ENCODE measurements around the gene PRR33. TPM values are rescaled to one million over a fixed set of nuclear protein-coding genes. Genes with fewer than 3 reads are reported as not detected.

PRR33 gene
- total RNA-seq, 1 experiment from 2014 or later = not detected

- ChIA-PET RAD21 (ENCODE audit: low non-redundant PET in 1 of 2, low total read pairs in 2 of 2, uncharacterized antibody in 2 of 2, unreplicated experiment in 2 of 2) (no interaction called here), CTCF (no interaction called here), POLR2A (no interaction called here)
- no peaks in the 10 kb centered on the region for H3K9me2 ChIP-seq (ENCODE audit: insufficient read depth)
- DNase-seq (ENCODE audit: low read depth, low spot score) (no peak), ATAC-seq (no peak)
- H3K4me2 ChIP-seq (ENCODE audit: low read length) = no peak overlapping the region
- no peaks in the 10 kb centered on the region for H3K9me3 ChIP-seq (ENCODE audit: control insufficient read depth in 1 of 2, insufficient read depth in 1 of 2, low read depth in 1 of 2, low read length in 2 of 2)
- H3K4me1 ChIP-seq (ENCODE audit: control insufficient read depth in 1 of 2, insufficient read depth in 2 of 2, low read length in 2 of 2) = no peaks in the 10 kb centered on the region
- H3K27me3 ChIP-seq (ENCODE audit: insufficient read depth, low read length) = peaks cover 20% of the 10 kb centered on the region
- BruUV-seq (replicated peaks) = no TSS peak
- TF ChIP-seq EZH2 (IDR thresholded peaks at IDR 0.05) (no peak), YY1 (IDR thresholded peaks at IDR 0.05; ENCODE audit: extremely low read depth, insufficient replicate concordance, low read depth, low read length) (no peak), ATF3 (IDR thresholded peaks at IDR 0.05) (no peak), REST (IDR thresholded peaks at IDR 0.05; ENCODE audit: low read depth) (no peak), EZH2phosphoT487 (IDR thresholded peaks at IDR 0.05; ENCODE audit: borderline replicate concordance) (no peak), RAD21 (IDR thresholded peaks at IDR 0.05; ENCODE audit: low read depth) (no peak), POLR2A (IDR thresholded peaks at IDR 0.05; ENCODE audit: borderline replicate concordance, extremely low read depth, insufficient read depth, insufficient read length) (no peak), CEBPB (IDR thresholded peaks at IDR 0.05; ENCODE audit: low read depth) (no peak), JUND (IDR thresholded peaks at IDR 0.05) (no peak)
- no peak overlapping the region for H3K27ac ChIP-seq (ENCODE audit: low read depth, low read length)
- no peaks in the 10 kb centered on the region for H3K79me2 ChIP-seq (ENCODE audit: insufficient read depth, low read length)
- no peak overlapping the region for H3K9ac ChIP-seq (ENCODE audit: low read length)
- no peaks in the 10 kb centered on the region for H3K36me3 ChIP-seq (ENCODE audit: control insufficient read depth in 1 of 2, insufficient read depth in 2 of 2, low read length in 2 of 2)
- no peaks in the 10 kb centered on the region for H4K20me1 ChIP-seq (ENCODE audit: insufficient read depth)
- intact Hi-C loops (cut with micrococcal nuclease) = loop anchor here (10.0 kb wide), 1 partner anchor 52 kb away; the partner anchor contains the start of gene MRPL23
- no peak overlapping the region for H2AFZ ChIP-seq (ENCODE audit: low read depth, low read length, poor library complexity, severe bottlenecking)
- H3K4me3 ChIP-seq (replicated peaks in 1 of 2; ENCODE audit: low read depth in 1 of 2, low read length in 2 of 2) = no peak overlapping the region
These were observed 863 bp upstream of the PRR33 start for GRCh38 chr11:1892558-1892957.
